ENCODE data around the gene TOLLIP.
"Not testable (repeated sequence)": the region's sequence is repeated elsewhere in the genome, so short reads cannot be mapped to it uniquely, and the experiment has no call there.

The TOLLIP gene

DNA sequence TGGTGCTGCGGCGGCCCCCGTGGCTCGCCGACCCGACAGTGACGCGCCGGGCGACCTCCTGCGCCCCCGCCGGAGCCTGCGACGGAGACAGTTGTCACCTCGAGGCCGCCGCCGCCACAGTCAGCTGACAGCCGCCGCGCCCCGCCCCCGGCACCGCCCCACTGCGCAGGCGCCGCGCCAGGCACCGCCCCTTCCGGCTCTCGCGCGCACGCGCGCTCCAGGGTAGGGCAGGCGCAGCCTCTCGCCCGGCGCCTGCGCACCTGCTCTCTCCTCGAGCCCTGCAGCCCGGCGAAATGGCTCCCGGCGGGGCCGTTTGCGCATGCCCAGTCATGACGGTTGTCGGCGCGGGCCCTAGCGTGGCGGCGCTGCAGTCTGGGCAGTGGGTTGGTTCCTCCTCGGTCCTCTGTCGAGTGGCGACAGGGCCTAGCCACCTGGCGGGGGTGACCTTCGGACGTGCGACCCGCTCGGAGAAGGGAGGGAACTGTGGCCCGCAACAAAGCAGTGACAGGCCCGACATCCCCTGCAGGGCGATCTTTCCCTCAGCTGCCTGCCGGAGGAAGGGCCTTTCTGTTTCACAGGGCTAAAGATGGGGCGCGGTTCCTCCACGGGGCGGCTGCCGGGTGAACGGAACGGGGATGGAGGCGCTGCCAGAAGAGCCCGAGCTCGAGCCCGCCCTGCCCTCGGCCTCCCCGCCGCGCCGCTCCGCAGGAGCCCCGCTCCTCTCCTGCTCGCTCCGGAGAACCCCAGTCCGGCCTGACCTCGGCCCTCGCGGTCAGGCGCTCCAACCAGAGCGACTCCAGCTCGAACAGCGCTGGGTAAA is at the start of gene TOLLIP:
TOLLIP (minus strand) TSS at position 135 of the 820 bp plus-strand sequence; CDS start at position 1, 134 bp downstream.
- DNase-seq, result peak; percentile 92

DNA sequence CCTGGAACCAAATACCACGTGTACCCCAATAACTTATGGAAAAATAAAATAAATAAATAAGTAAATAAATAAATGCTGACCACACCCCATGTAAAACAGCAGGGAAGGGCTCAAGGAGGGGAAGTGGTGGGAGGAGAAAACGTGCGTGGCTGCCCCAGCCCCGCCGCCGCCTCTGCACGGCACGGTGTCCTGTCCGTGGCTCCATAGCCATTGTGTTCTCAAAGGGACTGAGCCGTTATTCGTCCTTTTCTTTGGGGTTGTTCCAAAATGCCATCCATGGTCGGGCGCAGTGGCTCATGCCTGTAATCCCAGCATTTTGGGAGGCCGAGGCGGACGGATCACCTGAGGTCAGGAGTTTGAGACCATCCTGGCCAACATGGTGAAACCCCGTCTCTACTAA is 49.5 kb upstream of the TOLLIP start:
- not testable (repeated sequence) for DNase-seq

DNA sequence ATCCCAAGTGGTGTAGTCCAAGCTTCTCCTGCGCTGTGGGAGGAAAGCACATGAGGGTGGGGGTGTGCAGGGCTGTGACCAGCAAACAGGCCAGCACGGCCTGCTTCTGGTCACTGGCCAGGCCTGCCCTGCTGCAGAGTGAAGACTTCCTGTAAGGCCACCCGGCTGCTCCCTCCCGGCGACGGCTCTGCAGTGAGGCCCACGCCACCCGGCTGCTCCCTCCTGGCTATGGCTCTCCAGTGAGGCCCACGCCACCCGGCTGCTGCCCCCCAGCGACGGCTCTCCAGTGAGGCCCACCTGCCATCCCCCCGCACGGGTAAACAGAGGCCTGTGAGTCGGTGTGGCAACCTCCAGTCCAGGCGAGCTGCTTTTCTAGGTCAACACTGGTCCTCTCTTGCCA is 48.9 kb upstream of the TOLLIP start:
- no peak for DNase-seq

DNA sequence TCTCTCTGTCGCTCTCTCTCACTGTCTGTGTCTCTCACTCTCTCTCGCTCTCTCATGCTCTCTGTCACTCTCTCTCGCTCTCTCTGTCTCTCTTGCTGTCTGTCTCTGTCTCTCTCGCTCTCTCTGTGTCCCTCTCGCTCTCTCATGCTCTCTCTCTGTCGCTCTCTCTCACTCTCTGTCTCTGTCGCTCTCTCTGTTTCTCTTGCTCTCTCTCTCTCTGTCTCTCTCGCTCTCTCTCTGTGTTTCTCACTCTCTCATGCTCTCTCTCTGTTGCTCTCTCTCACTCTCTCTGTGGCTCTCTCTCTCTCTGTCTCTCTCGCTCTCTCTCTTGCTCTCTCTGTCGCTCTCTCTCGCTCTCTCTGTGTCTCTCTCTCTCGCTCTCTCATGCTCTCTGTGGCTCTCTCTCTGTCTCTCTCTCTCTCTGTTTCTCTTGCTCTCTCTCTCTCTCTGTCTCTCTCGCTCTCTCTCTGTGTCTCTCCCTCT is 47.1 kb upstream of the TOLLIP start:
- DNase-seq, result no peak

DNA sequence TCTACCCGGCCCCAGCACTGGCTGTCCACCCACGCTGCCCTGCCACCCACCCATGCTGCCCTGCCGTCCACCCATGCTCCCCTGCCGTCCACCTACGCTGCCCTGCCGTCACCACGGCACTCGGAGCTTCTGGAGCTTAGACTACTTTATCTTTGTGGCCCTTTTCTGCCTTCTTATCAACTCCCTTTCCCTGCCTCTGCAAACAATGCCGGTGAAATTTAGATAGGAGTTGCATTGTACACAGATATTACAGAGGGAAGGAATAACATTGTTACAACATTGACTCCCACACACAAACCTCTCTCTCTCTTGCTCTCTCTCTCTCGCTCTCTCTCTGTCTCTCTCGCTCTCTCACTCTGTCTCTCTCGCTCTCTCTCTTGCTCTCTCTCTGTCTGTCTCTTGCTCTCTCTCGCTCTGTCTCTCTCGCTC is 46.6 kb upstream of the TOLLIP start:
- DNase-seq, result no peak

DNA sequence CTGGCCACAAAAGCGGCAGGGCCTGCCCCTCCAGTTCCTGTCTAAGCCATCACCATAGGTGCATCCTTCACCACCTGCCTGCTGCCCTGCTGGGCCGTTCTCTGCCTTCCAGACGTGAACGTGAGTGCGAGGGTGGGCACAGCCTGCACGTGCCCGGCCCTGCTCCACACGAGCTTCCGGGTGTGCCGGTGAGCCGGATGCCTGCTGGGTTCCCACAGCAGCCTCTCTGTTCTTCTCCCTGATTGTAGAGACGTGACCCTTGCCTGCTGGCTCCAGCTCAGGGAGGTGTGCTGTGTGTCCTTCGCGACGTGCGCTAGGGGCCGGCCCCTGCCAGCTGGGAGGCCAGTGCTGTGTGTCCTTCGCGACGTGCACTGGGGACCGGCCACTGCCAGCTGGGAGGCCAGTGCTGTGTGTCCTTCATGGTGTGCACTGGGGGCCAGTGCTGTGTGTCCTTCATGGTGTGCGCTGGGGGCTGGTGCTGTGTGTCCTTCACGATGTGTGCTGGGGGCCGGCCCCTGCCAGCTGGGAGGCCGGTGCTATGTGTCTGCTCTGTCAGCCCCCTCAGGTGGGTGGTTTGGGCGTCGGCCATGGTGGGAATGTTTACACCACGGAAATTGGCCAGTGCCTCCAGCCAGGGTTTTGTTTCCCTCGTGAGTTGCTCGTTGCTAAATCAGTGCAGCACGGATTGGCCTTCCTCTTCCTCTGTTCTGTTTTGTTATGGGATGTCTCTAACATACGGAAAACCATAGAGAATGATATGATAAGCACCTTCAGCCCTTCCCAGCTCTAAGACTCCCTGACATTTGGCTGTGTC is 44.9 kb upstream of the TOLLIP start:
- DNase-seq, result no peak

DNA sequence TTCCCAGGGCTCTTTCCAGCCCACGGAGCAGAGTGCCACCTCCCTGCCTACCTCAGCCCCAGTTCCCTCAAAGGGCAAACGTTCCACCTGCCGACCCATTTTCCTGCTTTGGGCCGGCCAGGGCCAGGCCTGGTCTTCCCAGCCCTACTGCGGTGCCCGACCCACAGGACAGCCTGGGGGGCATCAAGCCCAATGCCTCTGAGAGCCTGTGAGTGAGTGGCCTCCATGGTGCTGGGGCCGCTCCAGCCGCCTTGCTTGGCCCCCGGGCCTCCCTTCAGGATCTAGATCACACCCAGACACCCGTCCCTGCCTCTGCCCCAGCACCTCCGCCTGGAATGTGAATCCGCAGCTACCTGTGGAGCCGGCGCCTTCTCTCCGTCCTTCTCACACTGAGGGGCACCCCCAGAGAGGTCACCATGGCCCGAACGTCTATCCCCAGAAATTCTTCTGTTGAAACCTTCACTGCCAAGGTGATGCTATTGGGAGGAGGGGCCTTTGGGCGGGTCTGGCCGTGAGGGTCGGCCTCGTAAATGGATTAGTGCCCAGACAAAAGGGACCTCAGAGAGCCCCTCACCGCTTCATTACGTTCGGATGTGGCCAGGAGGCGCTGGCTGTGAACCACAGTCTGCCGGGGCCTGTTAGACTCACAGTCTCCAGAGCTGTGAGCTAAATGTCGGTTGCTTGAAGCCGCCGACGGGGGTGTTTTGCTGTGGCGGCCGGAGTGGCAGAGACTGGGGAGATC is 44.1 kb upstream of the TOLLIP start:
- DNase-seq, result no peak

DNA sequence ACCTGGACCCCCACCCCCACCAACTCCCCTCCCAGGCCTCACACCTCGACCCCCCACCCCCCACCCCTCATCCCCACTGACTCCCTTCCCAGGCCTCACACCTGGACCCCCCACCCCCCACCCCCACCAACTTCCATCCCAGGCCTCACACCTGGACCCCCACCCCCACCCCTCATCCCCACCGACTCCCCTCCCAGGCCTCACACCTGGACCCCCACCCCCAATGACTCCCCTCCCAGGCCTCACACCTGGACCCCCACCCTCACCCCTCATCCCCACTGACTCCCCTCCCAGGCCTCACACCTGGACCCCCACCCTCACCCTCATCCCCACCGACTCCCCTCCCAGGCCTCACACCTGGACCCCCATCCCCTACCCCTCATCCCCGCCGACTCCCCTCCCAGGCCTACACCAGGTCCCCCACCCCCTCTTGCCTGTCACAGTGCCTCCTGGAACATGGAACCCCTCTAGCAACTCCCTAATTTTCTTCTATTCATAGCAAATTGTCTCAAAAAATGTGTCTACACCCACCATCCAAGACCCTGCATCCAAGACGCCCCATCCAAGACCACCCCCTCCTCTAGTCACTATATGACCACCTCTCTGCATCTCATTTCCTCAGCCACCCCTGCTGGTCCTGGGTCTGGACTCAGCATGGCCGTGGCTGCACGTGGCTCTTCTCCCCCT is 43.4 kb upstream of the TOLLIP start:
- DNase-seq, result no peak

DNA sequence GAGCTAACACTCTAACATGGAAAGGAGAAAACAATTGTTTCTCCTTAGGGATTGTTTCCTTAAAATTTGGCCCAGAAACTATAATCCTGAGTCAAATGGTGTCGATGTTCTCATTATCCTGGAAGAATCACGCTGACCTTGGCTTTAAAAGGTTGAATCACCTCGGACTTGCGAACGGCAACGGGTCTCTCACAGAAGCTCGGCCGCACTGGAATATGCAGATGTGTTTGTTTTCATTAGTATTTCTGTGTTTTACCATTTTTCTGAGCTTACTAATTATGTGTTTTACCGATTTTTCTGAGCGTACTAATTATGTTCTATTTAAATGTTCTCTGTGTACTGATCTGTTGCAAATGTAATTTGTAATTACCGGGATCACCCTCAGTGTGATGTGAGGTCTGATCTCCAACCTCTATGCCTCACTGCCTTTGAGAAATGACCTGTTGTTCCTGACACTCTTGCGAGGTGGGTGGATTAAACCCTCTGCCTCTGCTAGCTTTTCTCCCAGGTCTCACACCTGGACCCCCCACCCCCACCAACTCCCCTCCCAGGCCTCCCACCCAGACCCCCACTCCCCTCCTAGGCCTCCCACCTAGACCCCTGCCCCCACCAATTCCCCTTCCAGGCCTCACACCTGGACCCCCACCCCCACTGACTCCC is 42.0 kb upstream of the TOLLIP start:
- peak; percentile 41 for DNase-seq

DNA sequence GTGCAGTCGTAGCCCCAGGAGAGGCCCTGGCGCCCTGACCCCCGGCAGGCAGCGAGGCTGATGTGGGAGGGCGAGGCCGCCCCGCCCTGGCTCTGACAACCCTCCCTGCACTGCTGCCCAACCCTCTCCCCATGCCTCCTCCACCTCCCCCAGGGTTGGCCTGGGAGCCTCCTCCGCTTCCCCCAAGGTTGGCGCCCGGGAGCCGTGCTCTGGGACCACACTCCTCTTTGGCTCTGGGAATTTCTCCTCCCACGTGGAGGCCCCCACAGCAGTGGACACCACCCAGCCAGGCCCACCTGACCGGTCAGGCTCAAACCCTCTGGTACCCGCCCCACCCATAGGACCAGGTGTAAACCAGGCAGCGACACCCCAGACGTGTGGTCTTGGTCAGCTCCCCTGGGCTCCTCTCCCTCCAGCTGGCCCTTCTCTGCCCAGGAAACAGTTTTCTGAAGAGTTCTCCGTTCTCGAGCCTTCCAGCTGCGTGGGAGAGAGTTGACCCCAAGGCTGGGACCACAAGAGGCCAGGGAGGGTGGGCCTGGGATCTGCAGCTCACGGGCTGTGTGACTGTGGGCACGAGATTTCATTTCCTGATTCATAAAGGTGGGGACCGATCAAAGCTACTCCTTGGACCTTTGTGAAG is 40.8 kb upstream of the TOLLIP start:
- DNase-seq, result no peak

DNA sequence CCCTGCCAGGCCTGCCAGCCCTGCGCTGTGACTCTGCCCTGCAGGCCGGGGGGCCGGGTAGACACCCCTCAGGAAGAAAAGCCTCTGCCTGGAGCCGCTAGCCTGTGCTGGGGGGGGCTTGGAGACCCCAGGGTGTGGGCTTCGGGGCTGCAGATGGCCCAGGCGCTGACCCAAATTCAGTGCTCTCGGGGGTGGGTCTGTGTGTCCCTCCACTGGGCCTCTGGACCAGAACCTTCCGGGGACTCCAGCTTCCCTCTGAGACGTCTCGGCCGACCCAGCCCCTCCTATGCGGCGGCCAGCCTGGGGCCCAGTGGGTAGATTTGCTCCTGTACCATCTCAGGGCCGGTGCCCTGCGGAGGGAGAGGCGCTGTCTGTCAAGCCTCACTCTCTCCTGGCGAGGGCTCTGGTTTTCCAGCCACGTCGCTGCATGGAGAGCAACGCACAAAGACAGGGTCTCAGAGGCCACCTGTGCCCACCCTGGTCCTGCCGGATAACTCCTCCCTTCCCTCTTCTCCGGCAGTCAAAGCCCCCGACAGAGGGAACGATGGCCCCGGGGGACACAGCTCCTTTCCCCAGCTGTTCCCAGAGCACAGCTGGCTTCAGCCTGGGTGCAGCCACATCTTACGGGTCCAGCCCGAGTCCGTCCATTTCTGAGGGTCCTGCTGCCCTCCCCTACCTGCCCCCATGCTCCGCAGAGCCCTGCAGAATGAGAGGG is 40.1 kb upstream of the TOLLIP start:
- DNase-seq, result no peak

DNA sequence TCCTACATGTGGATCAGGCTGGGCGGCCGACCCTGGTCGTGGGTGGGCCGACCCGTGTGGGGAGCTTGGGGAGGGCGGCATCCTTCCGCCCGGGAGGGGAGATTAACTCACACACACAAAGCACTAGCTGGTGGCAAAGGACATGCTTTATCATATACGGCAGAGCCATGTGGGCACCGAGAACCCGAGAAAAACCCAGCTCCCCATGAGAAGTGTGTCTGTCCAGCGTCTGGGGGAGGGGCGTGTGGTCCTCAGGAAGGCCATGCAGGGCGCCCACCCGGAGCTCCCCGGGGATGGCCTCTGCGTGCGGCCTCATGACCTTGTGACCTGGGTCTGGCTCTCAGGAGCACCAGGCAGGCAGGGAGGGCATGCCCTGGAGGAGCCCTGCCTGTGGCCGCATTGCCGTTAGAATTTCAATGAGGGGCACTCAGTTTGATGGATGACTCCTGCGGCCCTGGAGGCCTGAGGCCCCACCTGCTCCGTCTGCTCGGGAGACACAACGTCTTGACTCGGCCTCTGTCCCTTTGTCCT is 39.4 kb upstream of the TOLLIP start:
- DNase-seq, result no peak

DNA sequence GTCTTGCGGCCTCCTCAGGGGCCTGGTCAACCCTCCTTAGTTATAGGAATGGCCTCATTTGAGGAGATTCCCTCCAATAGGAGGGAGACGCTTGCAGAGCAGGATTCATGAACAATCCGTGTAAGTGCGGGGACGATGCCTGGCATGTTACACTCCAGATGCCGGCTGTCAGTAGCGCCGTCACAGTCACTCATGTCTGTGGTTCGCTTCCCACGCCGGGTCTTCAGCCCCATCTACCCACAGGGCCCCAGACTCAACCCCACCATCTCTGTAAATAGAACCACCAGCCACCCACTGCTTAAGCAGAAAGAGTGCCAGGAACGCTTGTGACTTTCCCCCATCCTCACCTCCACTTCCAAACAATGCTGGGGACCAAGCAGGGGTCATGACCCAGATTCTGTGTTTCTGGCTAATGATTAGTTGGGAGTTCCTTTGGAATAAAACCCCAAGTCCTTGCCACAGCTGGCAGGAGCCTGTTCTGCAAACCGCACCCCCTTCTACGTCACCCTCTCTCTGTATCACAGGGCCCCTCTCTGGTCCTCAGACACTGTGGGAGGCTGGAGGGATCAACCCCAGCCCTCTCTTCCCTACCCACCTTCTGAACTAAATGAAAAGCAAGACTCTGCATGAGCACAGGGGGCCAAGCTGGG is 38.8 kb upstream of the TOLLIP start:
- no peak for DNase-seq

DNA sequence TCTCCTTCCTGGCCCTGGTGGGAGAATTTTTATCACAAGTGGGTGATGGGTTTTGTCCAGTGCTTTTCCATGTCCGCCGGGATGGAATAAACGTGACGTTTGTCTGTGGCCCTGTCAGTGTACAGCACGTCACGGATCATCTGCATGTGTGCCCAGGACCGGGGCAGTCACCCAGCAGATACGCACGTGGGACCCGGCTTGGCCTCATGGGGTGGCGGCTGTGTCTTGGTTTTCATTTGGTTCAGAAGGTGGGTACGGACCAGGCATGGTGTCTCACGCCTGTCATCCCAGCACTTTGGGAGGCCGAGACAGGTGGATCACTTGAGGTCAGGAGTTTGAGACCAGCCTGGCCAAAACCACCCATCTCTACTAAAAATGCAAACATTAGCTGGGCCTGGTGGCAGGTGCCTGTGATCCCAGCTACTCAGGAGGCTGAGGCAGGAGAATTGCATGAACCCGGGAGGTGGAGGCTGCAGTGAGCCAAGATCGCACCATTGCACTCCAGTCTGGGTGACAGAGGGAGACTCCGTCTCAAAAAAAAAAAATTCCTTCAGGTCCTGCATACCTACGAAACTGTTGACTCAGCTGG is 38.1 kb upstream of the TOLLIP start:
- DNase-seq, result not testable (repeated sequence)

DNA sequence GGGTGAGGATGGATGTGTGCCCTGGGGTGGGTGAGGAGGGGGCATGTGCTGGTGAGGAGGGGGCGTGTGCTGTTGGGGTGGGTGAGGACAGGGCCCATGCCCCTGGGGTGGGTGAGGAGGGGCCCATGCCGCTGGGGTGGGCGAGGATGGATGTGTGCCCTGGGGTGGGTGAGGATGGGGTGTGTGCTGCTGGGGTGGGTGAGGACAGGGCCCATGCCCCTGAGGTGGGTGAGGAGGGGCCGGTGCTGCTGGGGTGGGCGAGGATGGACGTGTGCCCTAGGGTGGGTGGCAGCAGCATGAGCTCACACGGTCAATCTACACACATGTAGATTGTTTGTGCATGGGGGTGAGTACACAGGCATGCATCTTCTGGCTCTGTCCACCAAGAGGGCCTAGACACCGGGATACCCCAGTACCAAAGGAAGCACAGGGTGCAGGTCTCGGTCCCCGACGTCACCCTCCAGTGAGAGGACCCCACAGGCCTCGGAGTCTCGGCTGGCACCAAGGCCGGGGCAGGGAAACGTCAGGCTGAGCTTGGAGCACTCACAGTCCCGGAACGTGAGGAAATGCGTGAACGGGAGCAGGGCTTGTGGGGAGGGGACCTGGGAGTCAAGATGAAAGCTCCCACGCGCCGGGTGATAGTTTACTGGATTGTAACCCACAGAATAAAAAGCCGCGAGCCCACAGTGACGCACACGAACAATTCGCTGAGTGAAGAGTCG is 37.4 kb upstream of the TOLLIP start:
- DNase-seq, result no peak

DNA sequence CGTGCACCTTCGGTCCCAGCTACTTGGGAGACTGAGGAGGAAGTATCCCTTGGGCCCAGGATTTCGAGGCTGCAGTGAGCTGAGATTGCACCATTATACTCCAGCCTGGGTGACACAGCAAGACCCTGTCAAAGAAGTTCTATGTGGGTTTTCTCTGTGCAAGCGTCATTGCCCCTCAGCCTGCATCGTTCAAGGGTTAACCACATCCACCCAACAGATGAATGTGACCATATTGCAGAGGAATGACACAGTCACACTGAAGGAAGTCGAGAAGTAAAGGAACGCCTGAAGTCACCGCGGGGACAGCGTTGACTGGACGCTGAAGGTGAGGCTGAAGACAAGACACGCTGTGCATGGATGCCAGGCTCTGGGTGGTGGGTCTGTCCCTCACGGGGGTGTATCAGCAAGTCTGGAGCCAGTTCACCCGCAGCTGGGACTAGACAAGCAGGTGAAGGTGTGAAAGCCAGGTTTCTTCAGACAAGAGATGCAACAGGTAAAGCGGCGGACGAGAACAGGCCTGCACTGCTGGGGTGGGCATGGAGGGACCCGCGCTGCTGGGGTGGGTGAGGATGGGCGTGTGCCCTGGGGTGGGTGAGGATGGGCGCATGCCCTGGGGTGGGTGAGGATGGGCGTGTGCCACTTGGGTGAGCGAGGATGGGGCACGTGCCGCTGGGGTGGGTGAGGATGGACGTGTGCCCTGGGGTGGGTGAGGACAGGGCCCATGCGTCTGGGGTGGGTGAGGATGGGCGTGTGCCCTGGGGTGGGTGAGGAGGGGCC is 36.5 kb upstream of the TOLLIP start:
- no peak for DNase-seq

DNA sequence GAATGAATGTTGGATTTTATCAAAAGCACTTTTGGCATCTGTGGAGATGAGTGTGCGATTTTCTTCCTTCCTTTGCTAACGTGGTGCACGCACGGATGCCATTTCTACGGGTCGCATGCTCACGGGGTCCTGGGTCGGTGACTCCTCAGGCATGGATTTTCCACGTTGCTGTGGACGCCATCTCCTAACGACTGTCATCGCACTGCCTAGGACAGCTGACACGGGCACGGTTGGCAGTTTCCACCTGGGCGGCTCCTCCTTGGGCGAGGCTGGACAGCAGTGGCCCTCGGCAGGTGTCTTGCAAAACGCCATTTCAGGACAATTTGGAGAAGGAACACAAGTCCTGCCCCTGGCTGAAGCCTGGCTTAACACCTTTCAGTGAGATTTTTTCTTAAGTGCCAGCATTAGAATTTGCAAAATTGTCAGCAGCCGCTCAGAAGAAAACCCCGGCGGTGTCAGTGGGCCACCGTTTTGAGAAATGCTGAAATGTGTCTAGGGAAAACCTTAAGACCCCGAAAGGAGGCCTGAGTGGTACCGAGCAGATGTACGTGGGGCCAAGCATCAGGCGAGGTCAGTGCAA is 34.7 kb upstream of the TOLLIP start:
- no peak for DNase-seq
